Hepatocyte (in vitro differentiated cells): Measurements from ENCODE around the gene MSI2.

Experiments used
- EZH2 ChIP-seq: fragments of 200-600 bp; sonication (generic); IDR thresholded peaks from 2 replicates; pipeline ENCODE4 v1.6.1; 2016; ENCODE audit warnings: antibody characterized with exemption, mild to moderate bottlenecking, borderline replicate concordance
- TF ChIP-seq, protein P1 (sequence below): fragments of 200-600 bp; sonication (generic); IDR thresholded peaks from 2 replicates; pipeline ENCODE4 v1.5.1; 2016; ENCODE audit warnings: antibody characterized with exemption, mild to moderate bottlenecking; ENCODE audit not compliant: poor library complexity

DNA sequence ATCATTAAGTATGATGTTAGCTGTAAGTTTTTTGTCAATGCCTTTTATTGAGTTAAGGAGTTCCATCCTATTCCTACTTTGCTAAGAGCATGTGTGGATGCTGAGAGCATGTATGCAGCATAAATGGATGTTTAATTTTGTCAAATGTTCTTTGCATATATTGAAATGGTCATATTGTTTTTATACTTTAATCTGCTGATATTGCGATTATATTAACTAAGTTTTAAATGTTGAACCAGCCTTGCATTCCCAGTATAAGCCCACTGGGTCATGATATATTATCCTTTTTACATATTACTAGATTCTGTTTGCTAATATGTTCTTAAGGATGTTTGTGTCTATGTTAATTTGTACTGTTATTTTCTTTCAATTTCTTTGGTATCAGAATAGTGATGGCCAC is 435.6 kb downstream of the MSI2 start:
- TF ChIP-seq EZH2, result no peak
- TF ChIP-seq, protein P1, sequence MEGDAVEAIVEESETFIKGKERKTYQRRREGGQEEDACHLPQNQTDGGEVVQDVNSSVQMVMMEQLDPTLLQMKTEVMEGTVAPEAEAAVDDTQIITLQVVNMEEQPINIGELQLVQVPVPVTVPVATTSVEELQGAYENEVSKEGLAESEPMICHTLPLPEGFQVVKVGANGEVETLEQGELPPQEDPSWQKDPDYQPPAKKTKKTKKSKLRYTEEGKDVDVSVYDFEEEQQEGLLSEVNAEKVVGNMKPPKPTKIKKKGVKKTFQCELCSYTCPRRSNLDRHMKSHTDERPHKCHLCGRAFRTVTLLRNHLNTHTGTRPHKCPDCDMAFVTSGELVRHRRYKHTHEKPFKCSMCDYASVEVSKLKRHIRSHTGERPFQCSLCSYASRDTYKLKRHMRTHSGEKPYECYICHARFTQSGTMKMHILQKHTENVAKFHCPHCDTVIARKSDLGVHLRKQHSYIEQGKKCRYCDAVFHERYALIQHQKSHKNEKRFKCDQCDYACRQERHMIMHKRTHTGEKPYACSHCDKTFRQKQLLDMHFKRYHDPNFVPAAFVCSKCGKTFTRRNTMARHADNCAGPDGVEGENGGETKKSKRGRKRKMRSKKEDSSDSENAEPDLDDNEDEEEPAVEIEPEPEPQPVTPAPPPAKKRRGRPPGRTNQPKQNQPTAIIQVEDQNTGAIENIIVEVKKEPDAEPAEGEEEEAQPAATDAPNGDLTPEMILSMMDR, result no peak
